HepG2 (cell line): ENCODE data around the gene BIRC3. TPM values are rescaled to one million over a fixed set of nuclear protein-coding genes. Genes with fewer than 3 reads are reported as not detected.

Experiments
- CHCHD3 ChIP-seq: sonication (generic); formaldehyde crosslinking; IDR thresholded peaks from 2 replicates; pipeline ENCODE4 v1.8.0; 2022; ENCODE audit warnings: mild to moderate bottlenecking, missing genetic modification reagents, moderate library complexity
- CREM ChIP-seq, 2 experiments: sonication (generic) in 1 of 2; formaldehyde crosslinking in 1 of 2; IDR thresholded peaks; 2 replicates each; pipeline versions ENCODE4 v1.4.0 to v1.6.1; 2016 to 2020; ENCODE audit warnings: antibody characterized with exemption in 1 of 2, mild to moderate bottlenecking in 1 of 2, missing genetic modification reagents in 1 of 2
- EED ChIP-seq: sonication (generic); formaldehyde crosslinking; IDR thresholded peaks from 2 replicates; pipeline ENCODE4 v1.5.0; 2020; ENCODE audit warnings: mild to moderate bottlenecking, missing genetic modification reagents
- ELF1 ChIP-seq: sonication (generic); formaldehyde crosslinking; IDR thresholded peaks from 2 replicates; pipeline ENCODE4 v1.4.0; 2020; ENCODE audit warnings: missing genetic modification reagents
- KDM3A ChIP-seq: IDR thresholded peaks from 2 replicates; pipeline ENCODE4 v1.6.1; 2018; ENCODE audit warnings: low read depth, missing compliant biosample characterization
- MXI1 ChIP-seq: IDR thresholded peaks from 3 replicates; pipeline ENCODE4 v1.6.1; 2012; ENCODE audit warnings: low read depth, low read length, inconsistent platforms, borderline replicate concordance
- MZF1 ChIP-seq: sonication (generic); formaldehyde crosslinking; IDR thresholded peaks from 2 replicates; pipeline ENCODE4 v1.8.1; 2023; ENCODE audit warnings: mild to moderate bottlenecking, missing genetic modification reagents, borderline replicate concordance
- NBN ChIP-seq: fragments of 450-650 bp; conservative IDR thresholded peaks from 2 replicates; pipeline ENCODE4 v1.6.1; 2017
- NR3C1 ChIP-seq: sonication (generic); formaldehyde crosslinking; IDR thresholded peaks from 2 replicates; pipeline ENCODE4 v1.4.0; 2020; ENCODE audit warnings: missing genetic modification reagents
- ZNF136 ChIP-seq: sonication (generic); formaldehyde crosslinking; IDR thresholded peaks from 2 replicates; pipeline ENCODE4 v1.8.1; 2022; ENCODE audit warnings: low read depth, mild to moderate bottlenecking, moderate library complexity, missing genetic modification reagents
- ZNF333 ChIP-seq: sonication (generic); formaldehyde crosslinking; IDR thresholded peaks from 2 replicates; pipeline ENCODE4 v1.4.0; 2020; ENCODE audit warnings: mild to moderate bottlenecking, missing genetic modification reagents, borderline replicate concordance
- ZNF501 ChIP-seq: sonication (generic); formaldehyde crosslinking; IDR thresholded peaks from 2 replicates; pipeline ENCODE4 v1.5.1; 2020; ENCODE audit warnings: mild to moderate bottlenecking, moderate library complexity, missing genetic modification reagents
- ZNF644 ChIP-seq: IDR thresholded peaks from 2 replicates; pipeline ENCODE4 v1.6.1; 2016; ENCODE audit warnings: low read depth
- polyA plus RNA-seq, 8 experiments: library from polyadenylated mRNA; depleted of rRNA in 3 of 8; stranded (reverse) in 7 of 8; unstranded in 1 of 8; fragments of >200 nt; fragmentation: Illumina TruSeq in 4 of 8; extraction: Trizol in 4 of 8; gene quantifications; 2 replicates each; pipeline versions ENCODE4 v1.2.1 to v1.2.3, GENCODE V29; 2011 to 2016; ENCODE audit warnings: low read depth in 4 of 8, missing spikeins in 1 of 8, mixed read lengths in 1 of 8; ENCODE audit not compliant: insufficient read depth in 1 of 8
- total RNA-seq, 5 experiments: library from RNA; depleted of rRNA; stranded (reverse); fragments of >200 nt; fragmentation: Illumina TruSeq; extraction: Trizol; gene quantifications; 2 replicates each; pipeline ENCODE4 v1.2.3, GENCODE V29; 2016; ENCODE audit warnings: low read depth in 1 of 5
- TF ChIP-seq, protein P1 (sequence below): sonication (generic); formaldehyde crosslinking; IDR thresholded peaks from 2 replicates; pipeline ENCODE4 v1.8.0; 2022; ENCODE audit warnings: missing genetic modification reagents, mild to moderate bottlenecking, inconsistent platforms, borderline replicate concordance
- TF ChIP-seq, protein P2 (sequence below): sonication (generic); formaldehyde crosslinking; IDR thresholded peaks from 2 replicates; pipeline ENCODE4; 2020; ENCODE audit warnings: missing genetic modification reagents, mild to moderate bottlenecking, borderline replicate concordance
- TF ChIP-seq, protein P3 (sequence below): sonication (generic); formaldehyde crosslinking; IDR thresholded peaks from 2 replicates; pipeline ENCODE4 v1.4.0; 2020; ENCODE audit warnings: missing genetic modification reagents
- TF ChIP-seq, protein P4 (sequence below): sonication (generic); formaldehyde crosslinking; conservative IDR thresholded peaks from 2 replicates; pipeline ENCODE4 v1.8.0; 2022; ENCODE audit warnings: mild to moderate bottlenecking, moderate library complexity, missing genetic modification reagents

The BIRC3 gene
- total and polyA plus RNA-seq, 2 of the 13 experiments (the other 11 are each of a cell fraction or from before 2014, with no cell fraction given) = 0.41 to 4.2 TPM

DNA sequence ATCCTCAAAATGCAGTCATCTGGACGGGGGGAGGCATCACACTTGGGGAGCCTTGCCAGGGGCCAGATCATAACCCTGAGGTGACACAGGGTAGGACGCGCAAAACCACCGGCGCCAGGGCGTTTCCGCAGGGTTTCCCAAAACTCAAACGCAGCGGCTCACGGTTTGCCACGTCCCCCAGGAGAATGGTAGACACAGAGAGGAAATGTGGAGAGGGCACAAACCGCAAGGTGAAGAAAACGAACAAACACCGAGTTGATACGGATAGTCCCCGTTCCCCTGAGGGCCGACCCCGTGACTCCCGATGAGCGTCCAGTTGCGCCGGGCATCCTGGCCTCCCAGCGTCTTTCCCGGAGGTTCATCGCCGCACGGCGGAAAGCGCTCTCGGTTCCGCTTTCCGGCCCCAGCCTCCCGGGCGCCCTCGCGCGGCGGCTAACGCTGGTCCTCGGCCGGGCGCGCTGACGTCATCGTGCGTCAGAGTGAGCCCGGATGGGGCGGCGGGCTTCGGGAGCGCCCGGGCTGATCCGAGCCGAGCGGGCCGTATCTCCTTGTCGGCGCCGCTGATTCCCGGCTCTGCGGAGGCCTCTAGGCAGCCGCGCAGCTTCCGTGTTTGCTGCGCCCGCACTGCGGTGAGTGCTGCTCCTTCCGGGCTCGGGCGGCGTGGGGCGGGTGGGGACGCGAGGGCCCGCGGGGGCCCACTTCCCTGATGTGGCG lies 29.6 kb downstream of the BIRC3 start, which contains the start of gene BIRC2 (continued):
- TF ChIP-seq CREM (IDR thresholded peaks at IDR 0.05) (peak; percentile 59), CREM (CRISPR knock-in tag; IDR thresholded peaks at IDR 0.05) (peak; percentile 72), MXI1 (peak; percentile 71; the same call in 2 of the 3 replicates), NBN (no peak), ELF1 (CRISPR knock-in tag) (peak; percentile 77), NR3C1 (no peak), ZNF136 (CRISPR knock-in tag) (0 out of 2 replicates have a peak, but pooled peaks have one; percentile 39), MZF1 (CRISPR knock-in tag) (0 out of 2 replicates have a peak, but pooled peaks have one; percentile 65), CHCHD3 (CRISPR knock-in tag) (no peak), KDM3A (CRISPR knock-in tag) (peak; percentile 68; the same call in 1 of the 2 replicates), ZNF644 (CRISPR knock-in tag) (no peak), ZNF501 (CRISPR knock-in tag) (peak; percentile 86), EED (CRISPR knock-in tag) (peak; percentile 78; the same call in 1 of the 2 replicates), ZNF333 (CRISPR knock-in tag) (peak; percentile 78; the same call in 1 of the 2 replicates)
- TF ChIP-seq, protein P1, sequence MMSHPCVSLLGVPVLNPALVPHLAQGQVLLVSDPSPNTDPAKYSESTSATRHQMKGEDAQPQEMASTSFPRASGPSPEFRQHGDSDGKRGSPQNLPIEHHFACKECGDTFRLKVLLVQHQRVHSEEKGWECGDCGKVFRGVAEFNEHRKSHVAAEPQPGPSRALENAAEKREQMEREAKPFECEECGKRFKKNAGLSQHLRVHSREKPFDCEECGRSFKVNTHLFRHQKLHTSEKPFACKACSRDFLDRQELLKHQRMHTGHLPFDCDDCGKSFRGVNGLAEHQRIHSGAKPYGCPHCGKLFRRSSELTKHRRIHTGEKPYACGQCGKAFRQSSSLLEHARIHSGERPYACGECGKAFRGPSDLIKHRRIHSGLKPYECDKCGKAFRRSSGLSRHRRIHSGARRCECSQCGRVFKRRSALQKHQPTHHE (CRISPR knock-in tag) = peak; percentile 78; the same call in 1 of the 2 replicates
- TF ChIP-seq, protein P2, sequence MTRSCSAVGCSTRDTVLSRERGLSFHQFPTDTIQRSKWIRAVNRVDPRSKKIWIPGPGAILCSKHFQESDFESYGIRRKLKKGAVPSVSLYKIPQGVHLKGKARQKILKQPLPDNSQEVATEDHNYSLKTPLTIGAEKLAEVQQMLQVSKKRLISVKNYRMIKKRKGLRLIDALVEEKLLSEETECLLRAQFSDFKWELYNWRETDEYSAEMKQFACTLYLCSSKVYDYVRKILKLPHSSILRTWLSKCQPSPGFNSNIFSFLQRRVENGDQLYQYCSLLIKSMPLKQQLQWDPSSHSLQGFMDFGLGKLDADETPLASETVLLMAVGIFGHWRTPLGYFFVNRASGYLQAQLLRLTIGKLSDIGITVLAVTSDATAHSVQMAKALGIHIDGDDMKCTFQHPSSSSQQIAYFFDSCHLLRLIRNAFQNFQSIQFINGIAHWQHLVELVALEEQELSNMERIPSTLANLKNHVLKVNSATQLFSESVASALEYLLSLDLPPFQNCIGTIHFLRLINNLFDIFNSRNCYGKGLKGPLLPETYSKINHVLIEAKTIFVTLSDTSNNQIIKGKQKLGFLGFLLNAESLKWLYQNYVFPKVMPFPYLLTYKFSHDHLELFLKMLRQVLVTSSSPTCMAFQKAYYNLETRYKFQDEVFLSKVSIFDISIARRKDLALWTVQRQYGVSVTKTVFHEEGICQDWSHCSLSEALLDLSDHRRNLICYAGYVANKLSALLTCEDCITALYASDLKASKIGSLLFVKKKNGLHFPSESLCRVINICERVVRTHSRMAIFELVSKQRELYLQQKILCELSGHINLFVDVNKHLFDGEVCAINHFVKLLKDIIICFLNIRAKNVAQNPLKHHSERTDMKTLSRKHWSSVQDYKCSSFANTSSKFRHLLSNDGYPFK (CRISPR knock-in tag) = peak; percentile 85
- TF ChIP-seq, protein P3, sequence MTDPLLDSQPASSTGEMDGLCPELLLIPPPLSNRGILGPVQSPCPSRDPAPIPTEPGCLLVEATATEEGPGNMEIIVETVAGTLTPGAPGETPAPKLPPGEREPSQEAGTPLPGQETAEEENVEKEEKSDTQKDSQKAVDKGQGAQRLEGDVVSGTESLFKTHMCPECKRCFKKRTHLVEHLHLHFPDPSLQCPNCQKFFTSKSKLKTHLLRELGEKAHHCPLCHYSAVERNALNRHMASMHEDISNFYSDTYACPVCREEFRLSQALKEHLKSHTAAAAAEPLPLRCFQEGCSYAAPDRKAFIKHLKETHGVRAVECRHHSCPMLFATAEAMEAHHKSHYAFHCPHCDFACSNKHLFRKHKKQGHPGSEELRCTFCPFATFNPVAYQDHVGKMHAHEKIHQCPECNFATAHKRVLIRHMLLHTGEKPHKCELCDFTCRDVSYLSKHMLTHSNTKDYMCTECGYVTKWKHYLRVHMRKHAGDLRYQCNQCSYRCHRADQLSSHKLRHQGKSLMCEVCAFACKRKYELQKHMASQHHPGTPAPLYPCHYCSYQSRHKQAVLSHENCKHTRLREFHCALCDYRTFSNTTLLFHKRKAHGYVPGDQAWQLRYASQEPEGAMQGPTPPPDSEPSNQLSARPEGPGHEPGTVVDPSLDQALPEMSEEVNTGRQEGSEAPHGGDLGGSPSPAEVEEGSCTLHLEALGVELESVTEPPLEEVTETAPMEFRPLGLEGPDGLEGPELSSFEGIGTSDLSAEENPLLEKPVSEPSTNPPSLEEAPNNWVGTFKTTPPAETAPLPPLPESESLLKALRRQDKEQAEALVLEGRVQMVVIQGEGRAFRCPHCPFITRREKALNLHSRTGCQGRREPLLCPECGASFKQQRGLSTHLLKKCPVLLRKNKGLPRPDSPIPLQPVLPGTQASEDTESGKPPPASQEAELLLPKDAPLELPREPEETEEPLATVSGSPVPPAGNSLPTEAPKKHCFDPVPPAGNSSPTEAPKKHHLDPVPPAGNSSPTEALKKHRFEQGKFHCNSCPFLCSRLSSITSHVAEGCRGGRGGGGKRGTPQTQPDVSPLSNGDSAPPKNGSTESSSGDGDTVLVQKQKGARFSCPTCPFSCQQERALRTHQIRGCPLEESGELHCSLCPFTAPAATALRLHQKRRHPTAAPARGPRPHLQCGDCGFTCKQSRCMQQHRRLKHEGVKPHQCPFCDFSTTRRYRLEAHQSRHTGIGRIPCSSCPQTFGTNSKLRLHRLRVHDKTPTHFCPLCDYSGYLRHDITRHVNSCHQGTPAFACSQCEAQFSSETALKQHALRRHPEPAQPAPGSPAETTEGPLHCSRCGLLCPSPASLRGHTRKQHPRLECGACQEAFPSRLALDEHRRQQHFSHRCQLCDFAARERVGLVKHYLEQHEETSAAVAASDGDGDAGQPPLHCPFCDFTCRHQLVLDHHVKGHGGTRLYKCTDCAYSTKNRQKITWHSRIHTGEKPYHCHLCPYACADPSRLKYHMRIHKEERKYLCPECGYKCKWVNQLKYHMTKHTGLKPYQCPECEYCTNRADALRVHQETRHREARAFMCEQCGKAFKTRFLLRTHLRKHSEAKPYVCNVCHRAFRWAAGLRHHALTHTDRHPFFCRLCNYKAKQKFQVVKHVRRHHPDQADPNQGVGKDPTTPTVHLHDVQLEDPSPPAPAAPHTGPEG (CRISPR knock-in tag) = peak; percentile 96
- TF ChIP-seq, protein P4, sequence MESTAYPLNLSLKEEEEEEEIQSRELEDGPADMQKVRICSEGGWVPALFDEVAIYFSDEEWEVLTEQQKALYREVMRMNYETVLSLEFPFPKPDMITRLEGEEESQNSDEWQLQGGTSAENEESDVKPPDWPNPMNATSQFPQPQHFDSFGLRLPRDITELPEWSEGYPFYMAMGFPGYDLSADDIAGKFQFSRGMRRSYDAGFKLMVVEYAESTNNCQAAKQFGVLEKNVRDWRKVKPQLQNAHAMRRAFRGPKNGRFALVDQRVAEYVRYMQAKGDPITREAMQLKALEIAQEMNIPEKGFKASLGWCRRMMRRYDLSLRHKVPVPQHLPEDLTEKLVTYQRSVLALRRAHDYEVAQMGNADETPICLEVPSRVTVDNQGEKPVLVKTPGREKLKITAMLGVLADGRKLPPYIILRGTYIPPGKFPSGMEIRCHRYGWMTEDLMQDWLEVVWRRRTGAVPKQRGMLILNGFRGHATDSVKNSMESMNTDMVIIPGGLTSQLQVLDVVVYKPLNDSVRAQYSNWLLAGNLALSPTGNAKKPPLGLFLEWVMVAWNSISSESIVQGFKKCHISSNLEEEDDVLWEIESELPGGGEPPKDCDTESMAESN (CRISPR knock-in tag) = peak; percentile 70; the same call in 1 of the 2 replicates
